ENCODE data around the gene TNIK.

TNIK gene

DNA sequence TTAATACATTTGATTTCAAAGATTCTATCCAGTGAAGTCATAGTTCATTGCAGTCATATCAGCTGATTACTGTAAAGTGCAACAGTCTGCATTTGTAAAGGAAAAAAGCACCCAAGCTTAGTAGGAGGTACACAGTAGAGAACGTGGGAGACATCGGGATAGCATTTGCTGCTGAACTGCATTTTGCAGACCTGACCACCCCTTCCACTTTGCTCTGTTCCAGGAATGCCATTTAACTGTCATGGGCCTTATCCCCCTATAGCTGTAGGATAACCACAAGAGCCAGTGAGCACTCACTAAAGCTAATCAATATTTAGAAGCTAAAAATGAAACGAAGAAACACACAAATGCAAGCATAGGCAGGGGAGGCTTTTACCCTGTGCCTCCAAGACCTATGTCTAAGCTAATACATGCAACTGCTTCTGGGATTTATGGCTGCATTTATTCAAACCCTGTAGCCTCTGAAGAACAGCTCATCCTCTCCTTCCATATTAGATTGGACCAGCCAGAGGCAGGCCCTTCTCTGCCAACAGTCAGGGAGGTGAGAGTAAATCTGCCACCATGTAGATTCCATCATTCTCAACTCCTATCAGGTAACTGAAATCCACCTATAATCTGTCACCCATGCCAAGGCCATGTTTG, 23.0 kb downstream of the TNIK start:
- TF ChIP-seq TAF1 (IDR thresholded peaks at IDR 0.05; ENCODE audit: borderline replicate concordance, insufficient read depth, low read length): no peak
- TF ChIP-seq POLR2AphosphoS5 (IDR thresholded peaks at IDR 0.05; ENCODE audit: low read depth, low read length): no peak
- no peak for TF ChIP-seq SIN3A (IDR thresholded peaks at IDR 0.05; ENCODE audit: borderline replicate concordance, insufficient read depth, low read length)
- no peak for TF ChIP-seq FOXP2 (optimal IDR thresholded peaks at IDR 0.05; ENCODE audit: borderline replicate concordance, extremely low read depth, extremely low read length, insufficient read depth)
- TF ChIP-seq, protein P1, sequence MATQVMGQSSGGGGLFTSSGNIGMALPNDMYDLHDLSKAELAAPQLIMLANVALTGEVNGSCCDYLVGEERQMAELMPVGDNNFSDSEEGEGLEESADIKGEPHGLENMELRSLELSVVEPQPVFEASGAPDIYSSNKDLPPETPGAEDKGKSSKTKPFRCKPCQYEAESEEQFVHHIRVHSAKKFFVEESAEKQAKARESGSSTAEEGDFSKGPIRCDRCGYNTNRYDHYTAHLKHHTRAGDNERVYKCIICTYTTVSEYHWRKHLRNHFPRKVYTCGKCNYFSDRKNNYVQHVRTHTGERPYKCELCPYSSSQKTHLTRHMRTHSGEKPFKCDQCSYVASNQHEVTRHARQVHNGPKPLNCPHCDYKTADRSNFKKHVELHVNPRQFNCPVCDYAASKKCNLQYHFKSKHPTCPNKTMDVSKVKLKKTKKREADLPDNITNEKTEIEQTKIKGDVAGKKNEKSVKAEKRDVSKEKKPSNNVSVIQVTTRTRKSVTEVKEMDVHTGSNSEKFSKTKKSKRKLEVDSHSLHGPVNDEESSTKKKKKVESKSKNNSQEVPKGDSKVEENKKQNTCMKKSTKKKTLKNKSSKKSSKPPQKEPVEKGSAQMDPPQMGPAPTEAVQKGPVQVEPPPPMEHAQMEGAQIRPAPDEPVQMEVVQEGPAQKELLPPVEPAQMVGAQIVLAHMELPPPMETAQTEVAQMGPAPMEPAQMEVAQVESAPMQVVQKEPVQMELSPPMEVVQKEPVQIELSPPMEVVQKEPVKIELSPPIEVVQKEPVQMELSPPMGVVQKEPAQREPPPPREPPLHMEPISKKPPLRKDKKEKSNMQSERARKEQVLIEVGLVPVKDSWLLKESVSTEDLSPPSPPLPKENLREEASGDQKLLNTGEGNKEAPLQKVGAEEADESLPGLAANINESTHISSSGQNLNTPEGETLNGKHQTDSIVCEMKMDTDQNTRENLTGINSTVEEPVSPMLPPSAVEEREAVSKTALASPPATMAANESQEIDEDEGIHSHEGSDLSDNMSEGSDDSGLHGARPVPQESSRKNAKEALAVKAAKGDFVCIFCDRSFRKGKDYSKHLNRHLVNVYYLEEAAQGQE (IDR thresholded peaks at IDR 0.05; ENCODE audit: insufficient read depth in 1 of 2, low read depth in 2 of 2, low read length in 2 of 2): no peak

DNA sequence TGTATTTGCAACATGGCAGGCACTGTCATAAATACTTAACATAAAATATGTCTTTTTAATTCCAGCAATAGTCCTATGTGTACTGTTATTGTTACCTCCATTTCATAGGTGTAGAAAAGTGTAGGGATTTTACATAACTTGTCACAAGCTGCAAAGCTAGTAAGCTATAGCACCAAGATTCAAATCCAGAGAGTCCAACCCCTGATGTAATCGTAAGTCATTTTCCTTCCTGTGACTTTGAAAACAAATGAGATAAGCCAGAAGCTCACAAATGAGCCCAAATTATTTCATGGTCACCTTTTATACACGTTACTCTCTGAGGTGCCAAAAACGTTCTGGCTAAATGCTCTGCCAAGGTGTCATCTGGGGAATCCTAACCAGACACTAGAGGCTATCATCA, 23.8 kb downstream of the TNIK start:
- TF ChIP-seq SIN3A (IDR thresholded peaks at IDR 0.05; ENCODE audit: borderline replicate concordance, insufficient read depth, low read length) (no peak), POLR2AphosphoS5 (IDR thresholded peaks at IDR 0.05; ENCODE audit: low read depth, low read length) (no peak), TAF1 (IDR thresholded peaks at IDR 0.05; ENCODE audit: borderline replicate concordance, insufficient read depth, low read length) (no peak), FOXP2 (optimal IDR thresholded peaks at IDR 0.05; ENCODE audit: borderline replicate concordance, extremely low read depth, extremely low read length, insufficient read depth) (no peak)
- TF ChIP-seq, protein P1 (IDR thresholded peaks at IDR 0.05; ENCODE audit: insufficient read depth in 1 of 2, low read depth in 2 of 2, low read length in 2 of 2): no peak

DNA sequence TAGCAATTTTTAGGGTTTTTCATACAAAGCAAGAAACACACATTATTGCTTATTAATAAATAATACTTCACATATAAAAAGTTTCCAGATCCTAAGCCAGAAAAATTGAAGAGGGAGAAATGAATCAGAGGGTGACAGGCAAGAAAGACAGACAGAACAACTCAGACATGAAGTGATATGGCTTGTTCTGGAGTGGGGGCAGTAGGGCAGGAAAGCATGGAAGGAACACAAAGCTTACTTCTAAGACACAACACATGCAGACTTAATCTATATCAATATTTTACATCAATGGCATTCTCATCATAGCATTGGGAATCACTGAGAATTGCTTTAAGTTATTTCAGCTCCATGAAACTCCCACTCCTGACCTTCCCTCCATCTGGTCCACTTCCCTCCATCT, 24.4 kb downstream of the TNIK start:
- TF ChIP-seq SIN3A (IDR thresholded peaks at IDR 0.05; ENCODE audit: borderline replicate concordance, insufficient read depth, low read length) (no peak), TAF1 (IDR thresholded peaks at IDR 0.05; ENCODE audit: borderline replicate concordance, insufficient read depth, low read length) (no peak), POLR2AphosphoS5 (IDR thresholded peaks at IDR 0.05; ENCODE audit: low read depth, low read length) (no peak), FOXP2 (optimal IDR thresholded peaks at IDR 0.05; ENCODE audit: borderline replicate concordance, extremely low read depth, extremely low read length, insufficient read depth) (no peak)
- TF ChIP-seq, protein P1 (IDR thresholded peaks at IDR 0.05; ENCODE audit: insufficient read depth in 1 of 2, low read depth in 2 of 2, low read length in 2 of 2): no peak

- TF ChIP-seq SIN3A (IDR thresholded peaks at IDR 0.05; ENCODE audit: borderline replicate concordance, insufficient read depth, low read length): no peak
- TF ChIP-seq POLR2AphosphoS5 (IDR thresholded peaks at IDR 0.05; ENCODE audit: low read depth, low read length): no peak
- TF ChIP-seq TAF1 (IDR thresholded peaks at IDR 0.05; ENCODE audit: borderline replicate concordance, insufficient read depth, low read length): no peak
- TF ChIP-seq, protein P1 (IDR thresholded peaks at IDR 0.05; ENCODE audit: insufficient read depth in 1 of 2, low read depth in 2 of 2, low read length in 2 of 2): no peak
- TF ChIP-seq FOXP2 (optimal IDR thresholded peaks at IDR 0.05; ENCODE audit: borderline replicate concordance, extremely low read depth, extremely low read length, insufficient read depth): no peak
These were observed 25.1 kb downstream of the TNIK start for GRCh38 chr3:171435143-171435542.

All from PFSK-1 (cell line).